Fibroblast of lung (primary cell): ENCODE data around the gene GLDN. TPM values are rescaled to one million over a fixed set of nuclear protein-coding genes. Genes with fewer than 3 reads are reported as not detected.
A peak's percentile ranks its signal among the peaks of the same experiment; 100 is the strongest.

ENCODE experiments used
- DNase-seq, 2 donors: peaks; one replicate each; pipeline versions ENCODE4 v3.0.0 to v3.0.0-alpha.2; 2010; ENCODE audit warnings: low read depth in 2 of 2
- H2AFZ ChIP-seq: 2 replicates; pipeline ENCODE4 v1.5.1; 2012; ENCODE audit warnings: low read length, control low read depth, inconsistent platforms
- H3K27ac ChIP-seq: 2 replicates; pipeline ENCODE4 v1.5.1; 2011; ENCODE audit warnings: low read length, control low read depth; ENCODE audit not compliant: insufficient read depth
- H3K27me3 ChIP-seq: 2 replicates; pipeline ENCODE4 v1.5.1; 2011; ENCODE audit warnings: mild to moderate bottlenecking, low read length; ENCODE audit not compliant: control insufficient read depth, insufficient read depth
- H3K36me3 ChIP-seq: 2 replicates; pipeline ENCODE4 v1.5.1; 2011; ENCODE audit warnings: low read length; ENCODE audit not compliant: control insufficient read depth, insufficient read depth
- H3K4me1 ChIP-seq: 2 replicates; pipeline ENCODE4 v1.5.1; 2011; ENCODE audit warnings: low read length; ENCODE audit not compliant: control insufficient read depth, insufficient read depth; ENCODE audit errors: extremely low read depth
- H3K4me2 ChIP-seq: 2 replicates; pipeline ENCODE4 v1.5.1; 2011; ENCODE audit warnings: low read length, control low read depth; ENCODE audit not compliant: insufficient read depth; ENCODE audit errors: extremely low read depth
- H3K4me3 ChIP-seq, 4 experiments: fragments of 200-600 bp in 1 of 4; sonication (generic) in 1 of 4; replicated peaks in 1 of 4; 2 replicates each; pipeline ENCODE4 v1.5.1; 2011 to 2016; ENCODE audit warnings: low read length in 4 of 4, low read depth in 3 of 4, mild to moderate bottlenecking in 3 of 4, control low read depth in 2 of 4, inconsistent platforms in 1 of 4, mixed read lengths in 1 of 4; ENCODE audit not compliant: insufficient read depth in 1 of 4; ENCODE audit errors: control extremely low read depth in 1 of 4
- H3K79me2 ChIP-seq: 2 replicates; pipeline ENCODE4 v1.5.1; 2012; ENCODE audit warnings: mild to moderate bottlenecking, low read length, inconsistent platforms; ENCODE audit not compliant: control insufficient read depth, insufficient read depth
- H3K9ac ChIP-seq: 2 replicates; pipeline ENCODE4 v1.5.1; 2011; ENCODE audit warnings: mild to moderate bottlenecking, low read length, control low read depth; ENCODE audit not compliant: insufficient read depth
- H3K9me3 ChIP-seq: 2 replicates; pipeline ENCODE4 v1.5.1; 2012; ENCODE audit warnings: low read depth, low read length; ENCODE audit not compliant: control insufficient read depth, insufficient read depth
- H4K20me1 ChIP-seq: 2 replicates; pipeline ENCODE4 v1.5.1; 2011; ENCODE audit warnings: low read length; ENCODE audit not compliant: control insufficient read depth, insufficient read depth; ENCODE audit errors: extremely low read depth
- CTCF ChIP-seq, 2 donors: IDR thresholded peaks in 1 of 2; conservative IDR thresholded peaks in 1 of 2; 1 replicate in 1 of 2; 2 replicates in 1 of 2; pipeline ENCODE4 v1.5.1; 2011 to 2012; ENCODE audit warnings: low read length in 2 of 2, control low read depth in 1 of 2, inconsistent platforms in 1 of 2, low read depth in 1 of 2, mild to moderate bottlenecking in 1 of 2
- EZH2 ChIP-seq: IDR thresholded peaks from 2 replicates; pipeline ENCODE4 v1.5.1; 2012; ENCODE audit warnings: low read length, control low read depth, mild to moderate bottlenecking; ENCODE audit errors: missing control alignments
- polyA plus RNA-seq, 2 donors: library from polyadenylated mRNA; depleted of rRNA in 1 of 2; stranded (reverse) in 1 of 2; unstranded in 1 of 2; fragments of >200 nt; gene quantifications; 2 replicates each; pipeline ENCODE4 v1.2.1, GENCODE V29; 2011 to 2012; ENCODE audit warnings: missing spikeins in 1 of 2
- total RNA-seq: library from RNA; depleted of rRNA; stranded (reverse); fragments of >200 nt; gene quantifications from 2 replicates; pipeline ENCODE4 v1.2.1, GENCODE V29; 2014

The GLDN gene
- total and polyA plus RNA-seq, 2 donors (not counting 1 experiment from before 2014, with no cell fraction given) = 1.8 to 50.7 TPM

GRCh38 chr15:51378406-51378805, 37.0 kb downstream of the GLDN start:
- H4K20me1 ChIP-seq = no peaks in the 10 kb centered on the region
- no peak overlapping the region for H3K4me3 ChIP-seq
- DNase-seq = no peak
- H3K4me1 ChIP-seq = no peaks in the 10 kb centered on the region
- no peak overlapping the region for H3K4me2 ChIP-seq
- H3K9me3 ChIP-seq = no peaks in the 10 kb centered on the region
- H3K27me3 ChIP-seq = peaks cover 2% of the 10 kb centered on the region
- no peaks in the 10 kb centered on the region for H3K79me2 ChIP-seq
- H3K27ac ChIP-seq = no peak overlapping the region
- no peak for TF ChIP-seq CTCF (conservative IDR thresholded peaks at IDR 0.05 in 1 of 2, IDR thresholded peaks at IDR 0.05 in 1 of 2; ENCODE audit: low read depth in 1 of 2, low read length in 2 of 2)
- no peak for TF ChIP-seq EZH2
- no peaks in the 10 kb centered on the region for H3K36me3 ChIP-seq
- H2AFZ ChIP-seq = no peak overlapping the region
- no peak overlapping the region for H3K9ac ChIP-seq

GRCh38 chr15:51379390-51379789, 37.9 kb downstream of the GLDN start:
- Histone ChIP-seq H3K4me1 (no peaks in the 10 kb centered on the region), H3K27ac (no peak overlapping the region), H2AFZ (no peak overlapping the region), H3K4me3 (no peak overlapping the region), H4K20me1 (no peaks in the 10 kb centered on the region), H3K4me2 (no peak overlapping the region), H3K27me3 (peaks cover 2% of the 10 kb centered on the region), H3K79me2 (no peaks in the 10 kb centered on the region), H3K9me3 (no peaks in the 10 kb centered on the region), H3K36me3 (no peaks in the 10 kb centered on the region), H3K9ac (no peak overlapping the region)
- no peak for DNase-seq
- TF ChIP-seq CTCF (conservative IDR thresholded peaks at IDR 0.05 in 1 of 2, IDR thresholded peaks at IDR 0.05 in 1 of 2; ENCODE audit: low read depth in 1 of 2, low read length in 2 of 2) (no peak), EZH2 (no peak)

- H3K27me3 ChIP-seq = peaks cover 2% of the 10 kb centered on the region
- no peaks in the 10 kb centered on the region for H4K20me1 ChIP-seq
- no peak overlapping the region for H3K27ac ChIP-seq
- H2AFZ ChIP-seq = no peak overlapping the region
- H3K9ac ChIP-seq = no peak overlapping the region
- H3K36me3 ChIP-seq = no peaks in the 10 kb centered on the region
- TF ChIP-seq EZH2 (no peak), CTCF (conservative IDR thresholded peaks at IDR 0.05 in 1 of 2, IDR thresholded peaks at IDR 0.05 in 1 of 2; ENCODE audit: low read depth in 1 of 2, low read length in 2 of 2) (peak; percentile 95 to 96)
- H3K4me3 ChIP-seq = no peak overlapping the region
- DNase-seq = peak; percentile 57 to 81
- H3K9me3 ChIP-seq = no peaks in the 10 kb centered on the region
- H3K4me2 ChIP-seq = no peak overlapping the region
- no peaks in the 10 kb centered on the region for H3K4me1 ChIP-seq
- H3K79me2 ChIP-seq = no peaks in the 10 kb centered on the region
Observed at GRCh38 chr15:51380999-51381806, 39.7 kb downstream of the GLDN start.
